HEK293T (cell line): ENCODE data around the gene GP5.

Experiments
- BHLHE40 ChIP-seq: fragments of 450-650 bp; IDR thresholded peaks from 2 replicates; pipeline ENCODE4 v1.6.1; 2016; ENCODE audit warnings: mild to moderate bottlenecking, moderate library complexity, borderline replicate concordance
- CTBP1 ChIP-seq: fragments of 450-650 bp; IDR thresholded peaks from 2 replicates; pipeline ENCODE4 v1.6.1; 2016; ENCODE audit warnings: borderline replicate concordance
- ELF4 ChIP-seq: fragments of 450-650 bp; IDR thresholded peaks from 2 replicates; pipeline ENCODE4 v1.6.1; 2017; ENCODE audit warnings: antibody characterized with exemption
- FOXA1 ChIP-seq: fragments of 450-650 bp; IDR thresholded peaks from 2 replicates; pipeline ENCODE4 v1.6.1; 2016; ENCODE audit warnings: mild to moderate bottlenecking
- LEF1 ChIP-seq: fragments of 450-650 bp; IDR thresholded peaks from 2 replicates; pipeline ENCODE4 v1.6.1; 2017; ENCODE audit warnings: mild to moderate bottlenecking, borderline replicate concordance
- PKNOX1 ChIP-seq: fragments of 450-650 bp; IDR thresholded peaks from 2 replicates; pipeline ENCODE4 v1.6.1; 2016
- SP1 ChIP-seq: fragments of 450-650 bp; IDR thresholded peaks from 2 replicates; pipeline ENCODE4 v1.6.1; 2017

GRCh38 chr3:194404365-194405140 lies 5.5 kb upstream of the GP5 start:
- TF ChIP-seq CTBP1 (no peak), PKNOX1 (no peak), FOXA1 (no peak), ELF4 (no peak), SP1 (no peak), LEF1 (no peak), BHLHE40 (no peak)
